HG02610 (cell line): ENCODE data around the gene GBX2.

Source experiments
- ATAC-seq: cut with Tn5 transposase; IDR thresholded peaks from one replicate; pipeline ENCODE4 v1.9.1; 2021; ENCODE audit warnings: mild to moderate bottlenecking, moderate library complexity; ENCODE audit not compliant: unreplicated experiment

GBX2 gene

GRCh38 chr2:236184701-236185100 lies 16.5 kb upstream of the GBX2 start:
- ATAC-seq = no peak

DNA sequence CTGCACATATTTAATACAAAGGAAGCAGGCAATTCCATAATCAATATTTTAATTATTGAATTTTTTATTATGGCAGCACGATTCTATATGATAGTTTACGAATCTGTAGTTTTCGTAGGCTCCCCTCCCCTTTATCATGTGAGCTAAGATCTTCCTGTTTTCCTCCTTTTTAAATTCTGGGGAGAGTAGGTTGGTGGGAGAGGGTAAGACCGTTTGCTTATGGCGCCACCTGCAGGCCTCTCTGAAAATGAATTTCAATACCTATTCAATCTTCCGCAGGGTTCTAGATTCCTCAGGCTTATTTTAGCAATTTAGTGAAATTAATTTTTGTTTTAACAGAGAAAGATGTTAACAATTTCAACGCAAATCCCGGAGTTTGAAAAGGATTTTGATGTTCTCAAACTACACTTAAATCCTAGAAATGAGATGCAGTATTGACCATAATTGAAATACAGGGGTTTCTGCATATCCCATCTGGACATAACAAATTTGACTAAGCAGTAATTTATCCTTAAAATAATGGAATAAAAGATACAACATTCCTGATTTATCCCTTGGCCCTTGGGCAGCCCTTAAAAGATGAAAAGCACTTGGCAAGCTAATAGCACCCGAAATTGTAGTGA lies 12.8 kb upstream of the GBX2 start:
- no peak for ATAC-seq

- ATAC-seq = no peak
Measured at GRCh38 chr2:236180076-236180816, 12.1 kb upstream of the GBX2 start.

DNA sequence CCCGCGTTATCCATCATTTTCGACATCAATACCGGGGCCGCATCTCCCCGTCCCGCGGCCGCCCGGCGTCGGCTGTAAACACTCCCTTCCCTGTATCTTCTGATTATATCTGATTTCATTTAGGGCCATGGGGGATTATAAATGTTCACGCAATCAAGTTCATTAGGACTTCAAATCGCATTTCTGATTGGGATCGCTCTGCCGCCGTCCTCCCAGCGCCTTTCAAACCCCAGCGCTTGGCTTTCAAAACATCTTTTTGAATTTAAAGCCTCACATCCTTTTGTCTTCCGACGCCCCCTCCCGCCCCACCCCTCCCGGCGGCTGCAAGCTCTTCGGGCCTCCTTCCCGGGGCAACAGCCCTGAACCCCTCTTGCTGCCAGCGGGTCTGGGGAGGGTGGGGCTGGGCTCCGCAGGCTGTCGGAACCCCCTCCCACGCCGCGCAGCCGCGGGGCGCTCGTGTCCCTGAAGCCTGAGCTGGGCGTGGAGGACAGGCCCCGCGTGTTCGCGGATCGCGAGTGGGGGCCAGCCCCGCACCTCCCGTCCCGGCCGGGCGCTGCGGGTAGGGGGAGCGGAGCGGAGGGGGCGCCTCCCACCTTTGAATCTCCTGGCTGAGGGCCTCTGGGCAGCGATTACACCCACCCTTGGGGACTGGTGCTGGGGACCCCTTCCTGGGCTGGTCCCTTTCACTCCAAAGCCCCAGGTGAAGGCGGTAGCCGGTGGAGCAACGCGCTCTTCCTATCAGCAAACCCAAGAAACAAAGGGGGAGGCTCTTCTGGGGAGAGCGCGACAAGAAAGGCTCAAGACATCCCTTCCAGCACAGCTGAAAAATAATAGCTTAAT lies 11.3 kb upstream of the GBX2 start:
- no peak for ATAC-seq

DNA sequence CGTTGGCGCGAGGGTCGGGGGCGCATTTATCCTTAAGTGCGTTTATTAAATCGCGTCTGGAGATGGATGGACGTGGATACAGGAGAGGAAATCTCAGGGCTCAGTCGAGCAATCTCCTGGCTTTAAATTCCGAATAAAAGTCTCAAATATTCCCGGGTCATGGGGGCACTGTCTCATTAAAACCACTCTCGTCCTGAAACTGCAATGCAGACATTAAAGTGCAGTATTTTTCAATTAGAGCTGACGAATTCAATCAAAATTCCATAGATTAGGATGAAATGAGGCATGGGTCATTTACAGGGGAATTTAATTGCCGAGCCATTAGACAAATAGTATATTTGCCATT lies 10.7 kb upstream of the GBX2 start:
- no peak for ATAC-seq

- no peak for ATAC-seq
Measured at GRCh38 chr2:236177967-236178889, 10.0 kb upstream of the GBX2 start.

- no peak for ATAC-seq
Measured at GRCh38 chr2:236177604-236177966, 9.4 kb upstream of the GBX2 start.

GRCh38 chr2:236176951-236177350 lies 8.8 kb upstream of the GBX2 start:
- ATAC-seq = no peak

DNA sequence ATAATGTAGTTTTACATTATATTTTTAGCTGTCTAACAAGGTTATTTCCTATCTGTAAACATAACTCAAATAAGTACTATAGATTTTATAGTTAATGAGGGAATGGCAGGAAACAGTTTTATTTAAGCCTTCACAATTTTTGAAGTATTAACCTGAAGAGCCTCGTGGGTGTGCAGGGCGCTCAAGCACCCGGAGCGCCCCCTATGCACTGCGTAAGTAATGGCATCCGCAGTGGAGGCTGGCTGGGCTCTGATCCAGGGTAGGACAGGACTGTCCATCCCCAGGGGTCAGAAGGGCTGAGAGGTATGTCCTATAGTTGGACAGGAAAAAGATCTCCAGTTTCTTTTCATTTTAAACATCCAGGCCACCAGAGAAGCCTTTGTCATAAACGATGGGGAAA lies 8.2 kb upstream of the GBX2 start:
- ATAC-seq = no peak

- no peak for ATAC-seq
Measured at GRCh38 chr2:236175548-236176150, 7.5 kb upstream of the GBX2 start.

DNA sequence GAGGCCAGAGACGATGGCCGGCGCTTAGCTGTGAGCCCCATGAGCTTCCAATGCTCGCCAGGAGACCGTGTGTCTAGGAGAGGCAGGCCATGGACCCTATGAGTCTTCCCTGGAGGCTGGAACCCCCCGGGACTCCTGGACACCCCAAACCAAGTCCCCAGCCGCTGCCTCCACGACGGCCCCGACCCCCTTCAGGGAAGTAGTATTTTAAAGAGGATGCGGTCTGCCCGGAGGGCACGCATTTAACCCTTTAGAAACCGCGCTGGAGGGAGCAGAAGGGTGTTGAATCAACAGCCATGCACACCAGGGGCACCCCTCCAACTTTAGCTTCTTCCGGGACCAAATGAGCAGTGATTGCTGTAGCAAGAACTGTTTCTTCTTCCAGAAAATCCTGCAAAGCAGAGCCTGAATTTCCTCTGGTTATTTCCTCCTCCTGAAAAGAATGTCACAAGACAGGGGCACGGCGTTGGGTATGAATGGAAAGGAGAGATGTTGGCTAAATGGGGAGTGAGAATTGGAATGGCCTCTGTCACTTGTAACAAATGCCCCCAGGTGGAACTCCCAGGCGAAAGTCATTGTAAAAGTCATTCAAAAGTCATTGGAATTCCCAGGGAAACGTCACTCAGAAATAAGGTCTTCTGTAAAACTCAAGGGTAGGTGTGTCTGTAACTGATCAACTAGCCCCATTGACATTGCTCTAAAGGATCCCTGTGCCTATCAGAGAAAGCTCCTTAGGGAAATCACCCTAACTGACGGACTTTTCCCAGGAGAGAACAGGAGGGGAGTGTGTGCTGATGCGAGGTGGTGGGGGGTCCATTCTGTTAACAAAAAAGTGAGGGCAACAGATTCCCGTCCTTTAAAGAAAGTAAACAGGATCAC lies 5.8 kb upstream of the GBX2 start:
- no peak for ATAC-seq

DNA sequence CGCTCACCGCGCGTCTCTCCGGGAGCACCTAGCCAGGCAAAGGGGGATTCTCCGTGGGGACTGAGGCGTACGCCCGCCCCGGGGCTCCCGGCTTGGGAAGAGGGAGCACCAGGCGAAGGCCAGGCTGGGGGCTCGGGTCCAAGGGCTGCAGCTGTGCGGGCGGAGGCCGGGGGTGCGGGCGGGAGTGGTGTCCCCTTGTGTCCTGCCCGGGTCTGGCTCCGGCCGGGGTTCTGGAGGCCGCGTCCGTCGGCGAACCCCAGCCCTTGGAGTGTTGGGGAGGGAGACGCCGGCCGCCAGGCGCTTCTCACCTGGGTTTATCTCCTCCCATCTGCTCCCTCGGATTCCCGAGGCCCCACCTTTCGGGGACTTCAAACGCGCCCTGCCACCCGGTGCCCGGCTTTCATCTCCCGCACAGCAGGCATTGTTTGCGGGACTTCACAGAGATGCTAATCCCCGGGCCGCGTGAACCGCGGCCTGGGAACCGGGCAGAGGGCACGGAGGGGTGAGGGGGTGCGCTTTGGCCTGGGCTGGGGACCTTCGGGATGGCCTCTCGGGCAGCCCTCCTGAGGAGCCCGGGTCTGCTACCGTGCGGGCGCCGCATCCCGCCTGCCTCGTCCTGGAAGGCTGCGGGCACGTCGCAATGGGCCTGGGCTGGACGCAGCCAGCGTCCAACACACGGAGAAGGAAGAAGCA lies 5.0 kb upstream of the GBX2 start:
- ATAC-seq = no peak

- ATAC-seq = no peak
Measured at GRCh38 chr2:236172255-236173035, 4.3 kb upstream of the GBX2 start.

- ATAC-seq = no peak
Measured at GRCh38 chr2:236171680-236172254, 3.6 kb upstream of the GBX2 start.

- ATAC-seq = no peak
Measured at GRCh38 chr2:236171181-236171679, 3.0 kb upstream of the GBX2 start.

GRCh38 chr2:236170590-236171165 lies 2.5 kb upstream of the GBX2 start:
- no peak for ATAC-seq
